Left ventricle myocardium inferior (tissue), 1 donor: ENCODE data around the gene VTI1A. TPM values are rescaled to one million over a fixed set of nuclear protein-coding genes. Genes with fewer than 3 reads are reported as not detected.

Source experiments
- DNase-seq: peaks from one replicate; pipeline ENCODE4 v3.0.0-alpha.2; 2020
- H3K27ac ChIP-seq: fragments of 200-600 bp; replicated peaks from 2 replicates; pipeline ENCODE4 v1.8.0; 2021
- H3K27me3 ChIP-seq: fragments of 200-600 bp; 2 replicates; pipeline ENCODE4 v1.8.0; 2021; ENCODE audit warnings: low read depth
- H3K36me3 ChIP-seq: fragments of 200-600 bp; 2 replicates; pipeline ENCODE4 v1.8.0; 2021
- H3K4me1 ChIP-seq: fragments of 200-600 bp; 2 replicates; pipeline ENCODE4 v1.8.0; 2021
- H3K4me3 ChIP-seq: fragments of 200-600 bp; 2 replicates; pipeline ENCODE4 v1.8.0; 2021; ENCODE audit warnings: mild to moderate bottlenecking, moderate library complexity
- H3K9me3 ChIP-seq: fragments of 200-600 bp; replicated peaks from 2 replicates; pipeline ENCODE4 v1.8.0; 2021
- CTCF ChIP-seq: fragments of 200-600 bp; IDR thresholded peaks from 2 replicates; pipeline ENCODE4 v1.8.0; 2021; ENCODE audit warnings: antibody characterized with exemption, mild to moderate bottlenecking, borderline replicate concordance
- intact Hi-C: fragments of 100-400 bp; cut with micrococcal nuclease; formaldehyde crosslinking; loops from one replicate; pipeline ENCODE4 v1.11.0; 2022
- total RNA-seq: library from RNA; stranded (reverse); fragmentation: NEBNext Ultra II Directional; extraction: Animal tissue kit (Norgen Biotek cat#: 25700); gene quantifications from one replicate; pipeline ENCODE4 v1.2.1, GENCODE V29; 2021
- donor health status: DM: no; HTN: yes; CAD: no; lungs with severe emphysema.

Gene VTI1A
- total RNA-seq, 1 donor from 2014 or later: 20.5 TPM

- H3K36me3 ChIP-seq: no peaks in the 10 kb centered on the region
- DNase-seq: no peak
- H3K9me3 ChIP-seq: no peaks in the 10 kb centered on the region
- intact Hi-C loops: no loop called here
- no peak overlapping the region for H3K27ac ChIP-seq
- H3K4me1 ChIP-seq: no peaks in the 10 kb centered on the region
- no peaks in the 10 kb centered on the region for H3K27me3 ChIP-seq
- no peak for TF ChIP-seq CTCF
- H3K4me3 ChIP-seq: no peak overlapping the region
Measured at GRCh38 chr10:112481602-112482001, 34.6 kb downstream of the VTI1A start.

- Histone ChIP-seq H3K4me3 (no peak overlapping the region), H3K4me1 (no peaks in the 10 kb centered on the region), H3K36me3 (no peaks in the 10 kb centered on the region), H3K27me3 (no peaks in the 10 kb centered on the region), H3K27ac (no peak overlapping the region), H3K9me3 (no peaks in the 10 kb centered on the region)
- no peak for DNase-seq
- intact Hi-C loops: no loop called here
- TF ChIP-seq CTCF: no peak
Measured at GRCh38 chr10:112484399-112484798, 37.4 kb downstream of the VTI1A start.

- DNase-seq: no peak
- Histone ChIP-seq H3K4me1 (peaks cover 16% of the 10 kb centered on the region), H3K27me3 (no peaks in the 10 kb centered on the region), H3K9me3 (no peaks in the 10 kb centered on the region), H3K27ac (no peak overlapping the region), H3K36me3 (no peaks in the 10 kb centered on the region), H3K4me3 (no peak overlapping the region)
- intact Hi-C loops: no loop called here
- TF ChIP-seq CTCF: no peak
Measured at GRCh38 chr10:112487964-112488363, 40.9 kb downstream of the VTI1A start.

GRCh38 chr10:112490545-112490944 lies 43.5 kb downstream of the VTI1A start:
- DNase-seq: peak; percentile 24
- TF ChIP-seq CTCF: no peak
- intact Hi-C loops: no loop called here
- H3K4me3 ChIP-seq: no peak overlapping the region
- H3K27me3 ChIP-seq: no peaks in the 10 kb centered on the region
- no peaks in the 10 kb centered on the region for H3K36me3 ChIP-seq
- H3K27ac ChIP-seq: no peak overlapping the region
- no peaks in the 10 kb centered on the region for H3K9me3 ChIP-seq
- H3K4me1 ChIP-seq: peaks cover 16% of the 10 kb centered on the region

- peaks cover 16% of the 10 kb centered on the region for H3K4me1 ChIP-seq
- no peaks in the 10 kb centered on the region for H3K27me3 ChIP-seq
- no peak overlapping the region for H3K27ac ChIP-seq
- no peak for TF ChIP-seq CTCF
- H3K36me3 ChIP-seq: no peaks in the 10 kb centered on the region
- no peak overlapping the region for H3K4me3 ChIP-seq
- intact Hi-C loops: no loop called here
- no peak for DNase-seq
- no peaks in the 10 kb centered on the region for H3K9me3 ChIP-seq
Measured at GRCh38 chr10:112491144-112491543, 44.1 kb downstream of the VTI1A start.

- Histone ChIP-seq H3K27ac (no peak overlapping the region), H3K27me3 (no peaks in the 10 kb centered on the region), H3K4me1 (peaks cover 18% of the 10 kb centered on the region), H3K9me3 (no peaks in the 10 kb centered on the region), H3K4me3 (no peak overlapping the region), H3K36me3 (no peaks in the 10 kb centered on the region)
- TF ChIP-seq CTCF: no peak
- no peak for DNase-seq
- intact Hi-C loops: no loop called here
Measured at GRCh38 chr10:112492736-112493135, 45.7 kb downstream of the VTI1A start.
